ENCODE measurements around the gene AGO3.

AGO3 gene

DNA sequence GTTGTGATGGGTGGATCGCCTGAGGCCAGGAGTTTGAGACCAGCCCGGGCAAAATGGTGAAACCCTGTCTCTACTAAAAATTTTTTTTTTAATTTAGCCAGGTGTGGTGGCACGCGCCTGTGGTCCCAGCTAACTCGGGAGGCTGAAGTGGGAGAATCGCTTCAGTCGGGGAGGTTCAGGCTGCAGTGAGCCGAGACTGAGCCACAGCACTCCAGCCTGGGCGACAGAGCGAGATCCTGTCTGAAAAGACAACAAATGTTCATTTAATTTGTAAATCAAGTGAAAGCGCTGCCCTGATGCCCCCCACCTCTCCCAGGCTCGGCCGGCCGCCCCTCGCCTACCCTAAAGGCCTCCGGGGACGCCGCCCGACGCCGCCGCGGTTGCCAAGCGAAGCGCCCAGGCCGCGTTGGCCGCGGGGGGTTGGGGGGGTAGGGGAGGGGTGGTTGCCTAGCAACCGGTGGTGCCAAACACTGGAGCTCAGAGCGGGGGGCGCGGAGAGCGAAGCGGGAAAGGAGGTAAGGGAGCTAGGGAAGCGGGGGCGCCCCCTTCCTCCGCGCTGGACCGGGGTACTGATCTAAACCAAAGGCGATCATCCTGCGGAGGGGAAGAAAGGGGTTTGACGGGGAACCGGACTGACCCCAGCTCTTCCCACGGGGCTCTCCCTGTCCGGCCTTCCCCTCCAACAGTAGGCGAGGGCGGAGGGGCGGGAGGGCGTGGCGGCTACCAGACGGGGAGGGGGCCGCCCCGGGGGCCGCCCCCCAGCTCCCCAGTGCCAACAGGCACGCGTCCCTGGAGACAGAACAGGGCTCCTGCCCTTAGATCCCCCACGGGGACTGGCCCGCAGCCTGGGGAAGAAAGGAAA, 153.0 kb downstream of the AGO3 start, which contains the start of gene TEKT2:
TEKT2 (plus strand) TSS at position 460 of the 862 bp plus-strand sequence. CDS start 828 bp downstream, outside the sequence.
- no peak for DNase-seq (ENCODE audit: low spot score)

- DNase-seq (ENCODE audit: low spot score), result no peak
These were observed 153.7 kb downstream of the AGO3 start for GRCh38 chr1:36084497-36085115.

DNA sequence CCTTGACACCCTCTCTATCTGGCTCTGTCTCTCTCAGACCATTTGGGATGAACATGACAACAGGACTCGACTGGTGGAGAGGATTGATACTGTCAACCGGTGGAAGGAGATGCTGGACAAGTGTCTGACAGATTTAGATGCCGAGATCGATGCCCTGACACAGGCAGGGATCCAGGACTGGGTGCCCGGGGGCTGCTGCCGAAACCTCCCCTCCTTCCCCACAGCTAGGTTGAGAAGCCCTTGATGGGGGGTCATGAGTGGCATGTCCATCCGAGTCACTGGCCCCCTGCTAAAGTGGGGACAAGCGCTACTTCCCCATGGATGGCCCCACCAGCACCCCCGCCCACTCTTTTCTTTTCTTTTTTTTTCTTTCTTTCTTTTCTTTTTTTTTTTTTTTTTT, 154.2 kb downstream of the AGO3 start:
- DNase-seq (ENCODE audit: low spot score), result no peak

DNA sequence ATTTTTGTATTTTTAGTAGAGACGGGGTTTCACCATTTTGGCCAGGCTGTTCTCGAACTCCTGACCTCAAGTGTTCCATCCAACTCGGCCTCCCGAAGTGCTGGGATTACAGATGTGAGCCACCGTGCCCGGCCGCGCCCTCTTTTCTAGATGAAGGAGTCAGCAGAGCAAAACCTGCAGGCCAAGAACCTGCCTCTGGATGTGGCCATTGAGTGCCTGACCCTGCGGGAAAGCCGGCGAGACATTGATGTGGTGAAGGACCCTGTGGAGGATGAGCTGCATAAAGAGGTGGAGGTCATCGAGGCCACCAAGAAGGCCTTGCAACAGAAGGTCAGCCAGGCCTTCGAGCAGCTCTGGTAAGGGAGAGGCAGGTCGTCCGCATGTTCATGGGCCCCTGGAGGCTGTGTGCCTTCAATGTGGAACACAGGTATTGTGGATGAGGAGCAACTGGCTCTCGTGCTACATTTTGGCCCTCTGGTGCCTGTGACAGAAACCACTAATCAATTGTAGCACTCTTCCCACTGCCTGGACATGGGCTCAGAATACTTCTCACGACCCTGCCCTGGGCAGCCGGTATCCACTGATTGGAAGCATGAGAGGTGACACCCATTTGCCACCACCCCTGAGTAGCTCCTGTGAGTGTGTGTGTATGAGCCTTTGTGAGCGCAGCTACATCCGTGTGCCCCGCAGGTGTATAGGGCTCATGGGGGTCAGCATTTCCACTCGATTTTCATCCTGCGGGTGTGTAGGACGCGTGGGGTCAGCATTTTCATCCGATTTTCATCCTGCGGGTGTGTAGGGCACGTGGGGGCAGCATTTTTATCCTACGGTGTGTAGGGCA, 155.0 kb downstream of the AGO3 start:
- no peak for DNase-seq (ENCODE audit: low spot score)

- no peak for DNase-seq (ENCODE audit: low spot score)
These were observed 155.8 kb downstream of the AGO3 start for GRCh38 chr1:36086529-36087232.

DNA sequence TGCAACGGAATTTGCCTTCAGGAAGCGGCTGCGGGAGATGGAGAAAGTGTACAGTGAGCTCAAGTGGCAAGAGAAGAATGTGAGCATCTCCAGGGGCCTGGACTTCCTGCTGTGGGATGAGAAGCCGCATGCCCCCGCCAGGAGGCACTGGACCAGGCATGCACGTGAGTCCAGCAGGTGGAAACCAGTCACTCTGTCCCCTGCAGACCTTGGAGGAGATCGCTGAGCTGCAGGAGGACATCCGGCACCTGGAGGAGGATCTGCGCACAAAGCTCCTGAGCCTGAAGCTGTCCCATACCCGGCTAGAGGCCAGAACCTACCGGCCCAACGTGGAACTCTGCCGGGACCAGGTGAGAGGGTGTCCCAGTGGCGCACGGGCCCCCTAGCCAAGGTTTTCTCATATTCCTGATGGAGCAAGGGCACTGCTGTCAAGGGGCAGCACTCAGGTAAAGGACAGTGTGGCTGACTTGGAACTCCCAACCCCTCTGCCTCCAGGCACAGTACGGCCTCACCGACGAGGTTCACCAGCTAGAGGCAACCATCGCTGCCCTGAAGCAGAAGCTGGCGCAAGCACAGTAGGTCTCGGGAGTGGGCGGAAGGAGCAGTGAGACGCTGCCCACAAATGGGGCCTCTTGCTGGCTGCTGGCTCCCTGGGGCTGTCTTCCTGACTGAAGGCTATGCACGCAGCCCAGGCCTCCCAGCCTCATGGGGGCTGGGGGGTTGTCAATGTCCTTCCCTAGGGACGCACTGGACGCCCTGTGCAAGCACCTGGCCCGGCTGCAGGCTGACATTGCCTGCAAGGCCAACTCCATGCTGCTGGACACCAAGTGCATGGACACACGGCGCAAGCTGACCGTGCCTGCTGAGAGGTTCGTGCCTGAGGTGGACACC, 156.6 kb downstream of the AGO3 start:
- no peak for DNase-seq (ENCODE audit: low spot score)

- DNase-seq (ENCODE audit: low spot score), result no peak
These were observed 157.3 kb downstream of the AGO3 start for GRCh38 chr1:36088265-36088576.

DNA sequence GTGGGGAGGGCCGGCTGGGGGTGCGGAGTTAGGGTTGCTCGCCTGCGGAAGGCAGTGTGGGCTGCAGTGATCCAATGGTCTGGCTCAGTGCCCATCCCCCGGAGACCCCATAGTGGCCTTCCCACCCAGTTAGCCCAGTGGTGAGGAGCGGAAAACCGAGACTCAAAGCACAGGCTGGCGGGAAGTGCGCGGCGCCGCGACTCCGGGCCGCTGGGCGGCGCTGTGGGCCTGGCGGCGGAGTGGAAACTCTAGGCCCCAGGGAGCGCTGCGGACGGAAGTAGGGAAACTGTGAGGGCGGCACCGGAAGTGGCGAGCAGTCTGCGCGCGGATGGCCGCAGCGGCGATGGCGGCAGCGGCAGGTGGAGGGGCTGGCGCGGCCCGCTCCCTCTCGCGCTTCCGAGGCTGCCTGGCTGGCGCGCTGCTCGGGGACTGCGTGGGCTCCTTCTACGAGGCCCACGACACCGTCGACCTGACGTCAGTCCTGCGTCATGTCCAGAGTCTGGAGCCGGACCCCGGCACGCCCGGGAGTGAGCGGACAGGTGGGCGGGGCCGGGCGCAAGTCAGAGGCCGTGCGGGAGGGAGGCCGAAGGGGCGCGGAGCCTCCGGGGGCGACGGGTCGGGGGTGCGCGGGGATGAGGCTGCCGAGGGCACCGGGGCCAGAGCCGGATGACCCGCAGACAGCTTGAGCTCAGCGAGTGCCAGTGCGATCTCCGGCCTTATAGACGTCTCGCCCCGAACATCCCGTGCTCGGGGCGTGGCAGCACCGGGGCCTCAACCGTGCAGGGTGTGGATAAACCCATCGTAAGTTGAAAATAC, 157.9 kb downstream of the AGO3 start, which contains the start of gene ADPRS:
ADPRS (plus strand) TSS at position 316 of the 816 bp plus-strand sequence; CDS start at position 329, 13 bp downstream.
- peak; percentile 91 for DNase-seq (ENCODE audit: low spot score)

DNA sequence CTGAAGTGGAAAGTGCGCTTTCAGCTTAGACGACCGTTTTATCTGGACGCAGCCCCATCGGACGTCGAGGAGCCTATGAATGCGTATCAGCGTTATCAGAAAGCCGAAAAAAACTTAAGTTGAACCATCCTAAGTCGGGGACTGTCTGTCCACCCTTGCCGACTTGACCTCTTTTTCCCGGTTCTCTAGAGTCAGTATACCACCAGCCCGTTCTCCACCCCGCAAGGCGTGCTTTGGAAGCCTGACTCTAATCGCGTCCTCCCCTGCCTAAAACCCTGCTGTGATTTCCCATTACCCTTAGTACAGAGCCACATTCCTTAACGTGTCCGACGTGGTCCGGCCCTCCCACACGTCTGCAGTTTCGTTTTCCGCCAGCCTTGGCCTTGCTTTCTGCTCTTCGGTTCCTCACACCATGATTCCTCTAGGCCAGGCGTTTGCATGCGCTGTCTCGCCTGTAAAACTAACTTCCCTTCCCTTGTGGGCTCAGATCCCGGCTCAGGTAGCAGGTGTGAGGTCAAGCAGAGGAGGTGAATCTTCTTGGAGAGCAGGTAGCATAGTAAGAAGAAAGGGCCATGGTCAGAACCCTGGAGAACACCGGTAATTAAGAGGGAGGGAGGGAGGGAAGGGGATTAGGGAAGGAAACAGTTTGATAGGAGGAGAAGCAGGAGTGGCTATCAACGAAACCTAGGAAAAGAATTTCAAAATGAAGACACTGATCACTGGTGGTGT, 158.7 kb downstream of the AGO3 start:
- no peak for DNase-seq (ENCODE audit: low spot score)

DNA sequence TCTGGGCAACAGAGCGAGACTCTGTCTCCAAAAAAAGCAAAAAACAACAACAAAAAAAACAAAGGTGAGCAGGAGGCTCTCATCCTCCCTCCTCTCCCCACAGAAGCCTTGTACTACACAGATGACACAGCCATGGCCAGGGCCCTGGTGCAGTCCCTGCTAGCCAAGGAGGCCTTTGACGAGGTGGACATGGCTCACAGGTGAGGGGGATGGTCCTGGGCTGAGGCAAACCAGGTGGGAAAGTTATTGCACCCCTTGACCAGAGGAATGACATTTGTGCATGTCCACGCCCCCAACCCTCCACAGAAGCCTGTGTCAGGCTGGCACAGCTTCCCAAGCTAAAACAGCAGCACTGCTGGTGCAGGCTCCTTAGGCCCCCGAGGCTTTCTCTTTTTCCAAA, 160.2 kb downstream of the AGO3 start:
- no peak for DNase-seq (ENCODE audit: low spot score)

GRCh38 chr1:36091698-36092097, 160.8 kb downstream of the AGO3 start:
- DNase-seq (ENCODE audit: low spot score), result no peak

DNA sequence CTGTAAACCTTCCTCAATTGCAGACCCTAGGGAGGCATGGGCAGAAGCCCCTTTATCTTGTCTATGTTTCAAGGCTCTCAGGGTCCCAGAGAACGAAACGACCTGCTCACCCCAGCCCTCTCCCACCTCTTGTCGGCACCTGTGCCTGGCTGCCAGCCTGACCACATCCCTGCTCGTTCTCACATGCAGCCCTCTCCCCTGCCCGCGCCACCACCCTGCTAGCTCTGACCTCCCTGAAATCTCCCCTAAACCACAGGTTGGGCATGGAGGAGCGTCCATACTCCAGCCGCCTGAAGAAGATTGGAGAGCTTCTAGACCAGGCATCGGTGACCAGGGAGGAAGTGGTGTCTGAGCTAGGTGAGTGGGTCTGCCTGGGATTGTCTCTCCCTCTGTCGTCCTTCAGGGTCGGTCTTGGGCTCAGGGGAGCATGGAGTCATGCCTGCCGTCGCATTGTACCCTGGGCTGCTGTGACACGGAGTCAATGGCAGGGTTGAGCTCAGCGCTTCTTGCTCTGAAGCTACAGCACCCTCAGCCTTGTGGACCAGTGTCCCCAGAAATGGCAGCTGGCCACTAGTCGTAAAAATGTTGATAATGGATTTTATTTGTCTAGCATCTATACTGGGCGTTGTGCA, 161.4 kb downstream of the AGO3 start:
- DNase-seq (ENCODE audit: low spot score), result no peak

GRCh38 chr1:36092798-36093185, 161.9 kb downstream of the AGO3 start:
- no peak for DNase-seq (ENCODE audit: low spot score)

DNA sequence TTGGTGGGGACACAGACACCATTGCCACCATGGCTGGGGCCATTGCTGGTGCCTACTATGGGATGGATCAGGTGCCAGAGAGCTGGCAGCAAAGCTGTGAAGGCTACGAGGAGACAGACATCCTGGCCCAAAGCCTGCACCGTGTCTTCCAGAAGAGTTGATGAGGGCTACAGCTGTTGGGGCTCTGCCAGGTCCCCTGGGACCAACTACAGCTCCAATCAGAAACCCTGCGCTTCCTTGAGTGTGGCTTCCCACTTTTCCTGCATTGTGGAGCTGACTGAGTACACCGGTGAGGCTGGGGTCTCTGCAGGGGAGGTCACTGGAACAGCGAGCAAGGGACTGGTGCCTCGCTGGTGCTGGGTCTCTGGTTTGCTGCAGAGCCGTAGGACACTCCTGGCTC, 162.3 kb downstream of the AGO3 start:
- DNase-seq (ENCODE audit: low spot score), result no peak

GRCh38 chr1:36093929-36094328, 163.0 kb downstream of the AGO3 start:
- DNase-seq (ENCODE audit: low spot score), result no peak

- no peak for DNase-seq (ENCODE audit: low spot score)
These were observed 163.7 kb downstream of the AGO3 start for GRCh38 chr1:36094621-36095061.

GRCh38 chr1:36095760-36096405, 165.0 kb downstream of the AGO3 start:
- no peak for DNase-seq (ENCODE audit: low spot score)
